Measurements from ENCODE around the gene LMO7.
"Not testable (repeated sequence)": the region's sequence is repeated elsewhere in the genome, so short reads cannot be mapped to it uniquely, and the experiment has no call there.

LMO7 gene

GRCh38 chr13:75771818-75772217 is 135.7 kb downstream of the LMO7 start:
- DNase-seq (ENCODE audit: low spot score): no peak

GRCh38 chr13:75774176-75774575 is 138.0 kb downstream of the LMO7 start:
- DNase-seq (ENCODE audit: low spot score): no peak

- DNase-seq (ENCODE audit: low spot score): no peak
These were observed 140.4 kb downstream of the LMO7 start for GRCh38 chr13:75776550-75776949.

- no peak for DNase-seq (ENCODE audit: low spot score)
These were observed 143.3 kb downstream of the LMO7 start for GRCh38 chr13:75779393-75779792.

GRCh38 chr13:75780103-75780502 is 144.0 kb downstream of the LMO7 start:
- not testable (repeated sequence) for DNase-seq (ENCODE audit: low spot score)

- DNase-seq (ENCODE audit: low spot score): no peak
These were observed 146.9 kb downstream of the LMO7 start for GRCh38 chr13:75782985-75783384.

GRCh38 chr13:75784003-75784402 is 147.9 kb downstream of the LMO7 start:
- DNase-seq (ENCODE audit: low spot score): no peak

- no peak for DNase-seq (ENCODE audit: low spot score)
These were observed 149.0 kb downstream of the LMO7 start for GRCh38 chr13:75785130-75785529.

GRCh38 chr13:75787249-75787928 is 151.3 kb downstream of the LMO7 start:
- no peak for DNase-seq (ENCODE audit: low spot score)

GRCh38 chr13:75788481-75788981 is 152.4 kb downstream of the LMO7 start:
- no peak for DNase-seq (ENCODE audit: low spot score)

GRCh38 chr13:75789451-75790197 is 153.5 kb downstream of the LMO7 start:
- DNase-seq (ENCODE audit: low spot score): no peak

GRCh38 chr13:75790198-75790970 is 154.3 kb downstream of the LMO7 start:
- DNase-seq (ENCODE audit: low spot score): no peak

GRCh38 chr13:75792526-75793187 is 156.5 kb downstream of the LMO7 start:
- DNase-seq (ENCODE audit: low spot score): no peak

GRCh38 chr13:75793188-75793567 is 157.0 kb downstream of the LMO7 start:
- not testable (repeated sequence) for DNase-seq (ENCODE audit: low spot score)

GRCh38 chr13:75794663-75795062 is 158.5 kb downstream of the LMO7 start:
- DNase-seq (ENCODE audit: low spot score): no peak

GRCh38 chr13:75795274-75795673 is 159.1 kb downstream of the LMO7 start:
- no peak for DNase-seq (ENCODE audit: low spot score)

- DNase-seq (ENCODE audit: low spot score): no peak
These were observed 160.7 kb downstream of the LMO7 start for GRCh38 chr13:75796825-75797224.

- DNase-seq (ENCODE audit: low spot score): no peak
These were observed 161.1 kb downstream of the LMO7 start for GRCh38 chr13:75797239-75797638.

GRCh38 chr13:75797719-75798118 is 161.6 kb downstream of the LMO7 start:
- no peak for DNase-seq (ENCODE audit: low spot score)

- no peak for DNase-seq (ENCODE audit: low spot score)
These were observed 162.5 kb downstream of the LMO7 start for GRCh38 chr13:75798353-75799255.

- DNase-seq (ENCODE audit: low spot score): no peak
These were observed 164.4 kb downstream of the LMO7 start for GRCh38 chr13:75800545-75800944.
